Karpas-422 (cell line): ENCODE data around the gene COL2A1. TPM values are rescaled to one million over a fixed set of nuclear protein-coding genes. Genes with fewer than 3 reads are reported as not detected.

Source experiments
- DNase-seq: peaks from one replicate; pipeline ENCODE4 v3.0.0-alpha.2; 2015
- H2AFZ ChIP-seq: fragments of 200-600 bp; sonication (generic); 2 replicates; pipeline ENCODE4 v1.6.1; 2014; ENCODE audit warnings: antibody characterized with exemption, low read length, mixed read lengths
- H3K27ac ChIP-seq: fragments of 200-600 bp; sonication (generic); 2 replicates; pipeline ENCODE4 v1.5.1; 2014; ENCODE audit warnings: mild to moderate bottlenecking, low read length, moderate library complexity
- H3K27me3 ChIP-seq: fragments of 200-600 bp; sonication (generic); 2 replicates; pipeline ENCODE4 v1.6.1; 2014; ENCODE audit warnings: low read length, mixed read lengths
- H3K36me3 ChIP-seq: fragments of 200-600 bp; sonication (generic); 2 replicates; pipeline ENCODE4 v1.6.1; 2014; ENCODE audit warnings: low read length, mixed read lengths; ENCODE audit not compliant: insufficient read depth
- H3K4me1 ChIP-seq: fragments of 200-600 bp; sonication (generic); 2 replicates; pipeline ENCODE4 v1.6.1; 2014; ENCODE audit warnings: mild to moderate bottlenecking, low read length, mixed read lengths
- H3K4me2 ChIP-seq: fragments of 200-600 bp; sonication (generic); 2 replicates; pipeline ENCODE4 v1.6.1; 2014; ENCODE audit warnings: low read length, low read depth, mild to moderate bottlenecking; ENCODE audit not compliant: poor library complexity, severe bottlenecking
- H3K4me3 ChIP-seq: fragments of 200-600 bp; sonication (generic); 2 replicates; pipeline ENCODE4 v1.5.1; 2014; ENCODE audit warnings: mild to moderate bottlenecking, antibody characterized with exemption, low read length, mixed read lengths
- H3K79me2 ChIP-seq: fragments of 200-600 bp; sonication (generic); 2 replicates; pipeline ENCODE4 v1.6.1; 2014; ENCODE audit warnings: mild to moderate bottlenecking, low read length, mixed read lengths
- H3K9ac ChIP-seq: fragments of 200-600 bp; sonication (generic); 2 replicates; pipeline ENCODE4 v1.6.0; 2014; ENCODE audit warnings: low read length
- H3K9me2 ChIP-seq: fragments of 200-600 bp; sonication (generic), shearing (Covaris generic); replicated peaks from 2 replicates; pipeline ENCODE4 v1.6.0; 2014; ENCODE audit warnings: mild to moderate bottlenecking, low read length, moderate library complexity; ENCODE audit not compliant: insufficient read depth
- H3K9me3 ChIP-seq: fragments of 300-700, 200-600 bp; sonication (generic); 2 replicates; pipeline ENCODE4 v1.6.1; 2014; ENCODE audit warnings: low read length, mixed read lengths
- H4K20me1 ChIP-seq: fragments of 200-600 bp; sonication (generic); 2 replicates; pipeline ENCODE4 v1.6.1; 2014; ENCODE audit warnings: mild to moderate bottlenecking, antibody characterized with exemption, low read length, low read depth; ENCODE audit not compliant: insufficient read depth
- total RNA-seq: library from RNA; depleted of rRNA; stranded (reverse); fragments of >200 nt; shearing (Covaris generic); gene quantifications from 2 replicates; pipeline ENCODE4 v1.2.3, GENCODE V29; 2014; ENCODE audit warnings: low replicate concordance

Gene COL2A1
- total RNA-seq, 1 experiment from 2014 or later, result not detected

GRCh38 chr12:48027183-48028002 is 23.1 kb upstream of the COL2A1 start:
- Histone ChIP-seq H3K9me2 (no peaks in the 10 kb centered on the region), H3K9me3 (no peaks in the 10 kb centered on the region), H3K79me2 (no peaks in the 10 kb centered on the region), H3K4me3 (no peak overlapping the region), H3K36me3 (no peaks in the 10 kb centered on the region), H3K4me1 (no peaks in the 10 kb centered on the region), H3K27me3 (no peaks in the 10 kb centered on the region), H4K20me1 (no peaks in the 10 kb centered on the region), H2AFZ (no peak overlapping the region), H3K27ac (no peak overlapping the region), H3K4me2 (no peak overlapping the region), H3K9ac (no peak overlapping the region)
- no peak for DNase-seq

- Histone ChIP-seq H4K20me1 (no peaks in the 10 kb centered on the region), H3K9me3 (no peaks in the 10 kb centered on the region), H3K36me3 (no peaks in the 10 kb centered on the region), H3K79me2 (no peaks in the 10 kb centered on the region), H3K4me3 (no peak overlapping the region), H3K9ac (no peak overlapping the region), H2AFZ (no peak overlapping the region), H3K4me2 (no peak overlapping the region), H3K4me1 (no peaks in the 10 kb centered on the region), H3K9me2 (no peaks in the 10 kb centered on the region), H3K27ac (no peak overlapping the region), H3K27me3 (no peaks in the 10 kb centered on the region)
- no peak for DNase-seq
Measured at GRCh38 chr12:48026060-48026827, 22.0 kb upstream of the COL2A1 start.

- H3K27me3 ChIP-seq, result no peaks in the 10 kb centered on the region
- H3K4me2 ChIP-seq, result no peak overlapping the region
- no peak overlapping the region for H2AFZ ChIP-seq
- no peak overlapping the region for H3K9ac ChIP-seq
- no peaks in the 10 kb centered on the region for H3K79me2 ChIP-seq
- DNase-seq, result no peak
- H3K9me2 ChIP-seq, result no peaks in the 10 kb centered on the region
- H4K20me1 ChIP-seq, result no peaks in the 10 kb centered on the region
- no peaks in the 10 kb centered on the region for H3K36me3 ChIP-seq
- no peak overlapping the region for H3K4me3 ChIP-seq
- no peak overlapping the region for H3K27ac ChIP-seq
- H3K9me3 ChIP-seq, result no peaks in the 10 kb centered on the region
- H3K4me1 ChIP-seq, result no peaks in the 10 kb centered on the region
Measured at GRCh38 chr12:48025281-48025680, 21.0 kb upstream of the COL2A1 start.

GRCh38 chr12:48024735-48025134 is 20.5 kb upstream of the COL2A1 start:
- H3K79me2 ChIP-seq, result no peaks in the 10 kb centered on the region
- H3K9me2 ChIP-seq, result no peaks in the 10 kb centered on the region
- no peaks in the 10 kb centered on the region for H3K36me3 ChIP-seq

DNA sequence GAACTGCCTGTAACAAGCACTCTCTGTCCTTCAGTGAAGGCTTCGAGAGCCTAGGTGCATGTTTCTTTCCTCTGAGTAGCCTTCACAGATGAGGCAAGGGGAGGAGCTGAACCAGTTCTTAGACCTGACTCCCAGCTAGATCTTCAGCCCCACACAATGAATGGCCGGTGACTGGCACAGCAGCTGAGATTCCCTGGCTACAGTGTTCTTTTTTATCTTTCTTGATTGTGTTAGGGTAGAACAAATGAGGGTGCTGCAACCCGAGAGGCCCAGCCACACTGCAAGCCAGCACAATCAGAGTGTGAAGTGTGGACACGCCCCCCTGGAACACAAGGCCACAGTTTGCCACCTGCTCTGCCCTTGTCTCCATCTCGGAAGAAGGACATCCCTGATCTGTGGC is 19.1 kb upstream of the COL2A1 start:
- H3K36me3 ChIP-seq, result no peaks in the 10 kb centered on the region
- H2AFZ ChIP-seq, result no peak overlapping the region
- no peak overlapping the region for H3K27ac ChIP-seq
- no peaks in the 10 kb centered on the region for H3K9me3 ChIP-seq
- H3K9ac ChIP-seq, result no peak overlapping the region
- no peaks in the 10 kb centered on the region for H3K4me1 ChIP-seq
- no peaks in the 10 kb centered on the region for H3K27me3 ChIP-seq
- no peaks in the 10 kb centered on the region for H3K79me2 ChIP-seq
- no peak for DNase-seq
- H3K4me3 ChIP-seq, result no peak overlapping the region
- H3K4me2 ChIP-seq, result no peak overlapping the region
- H3K9me2 ChIP-seq, result no peaks in the 10 kb centered on the region
- no peaks in the 10 kb centered on the region for H4K20me1 ChIP-seq

More at GRCh38 chr12:48024735-48025134, 20.5 kb upstream of the COL2A1 start:
- Histone ChIP-seq H3K4me1 (no peaks in the 10 kb centered on the region), H3K9ac (no peak overlapping the region), H3K4me2 (no peak overlapping the region), H2AFZ (no peak overlapping the region), H3K9me3 (no peaks in the 10 kb centered on the region), H3K27ac (no peak overlapping the region), H3K27me3 (no peaks in the 10 kb centered on the region), H4K20me1 (no peaks in the 10 kb centered on the region), H3K4me3 (no peak overlapping the region)
- DNase-seq, result no peak

- no peak for DNase-seq
- H3K36me3 ChIP-seq, result no peaks in the 10 kb centered on the region
- H3K9ac ChIP-seq, result no peak overlapping the region
- no peak overlapping the region for H2AFZ ChIP-seq
- no peaks in the 10 kb centered on the region for H3K4me1 ChIP-seq
- H3K4me2 ChIP-seq, result no peak overlapping the region
- no peaks in the 10 kb centered on the region for H3K79me2 ChIP-seq
- H3K27ac ChIP-seq, result no peak overlapping the region
- no peaks in the 10 kb centered on the region for H4K20me1 ChIP-seq
- H3K9me3 ChIP-seq, result no peaks in the 10 kb centered on the region
- H3K4me3 ChIP-seq, result no peak overlapping the region
- no peaks in the 10 kb centered on the region for H3K27me3 ChIP-seq
- H3K9me2 ChIP-seq, result no peaks in the 10 kb centered on the region
Measured at GRCh38 chr12:48022676-48023385, 18.6 kb upstream of the COL2A1 start.

GRCh38 chr12:48022180-48022521 is 17.9 kb upstream of the COL2A1 start:
- no peaks in the 10 kb centered on the region for H3K4me1 ChIP-seq
- H3K36me3 ChIP-seq, result no peaks in the 10 kb centered on the region
- no peaks in the 10 kb centered on the region for H4K20me1 ChIP-seq
- H3K9ac ChIP-seq, result no peak overlapping the region
- no peaks in the 10 kb centered on the region for H3K9me2 ChIP-seq
- no peak overlapping the region for H2AFZ ChIP-seq
- H3K79me2 ChIP-seq, result no peaks in the 10 kb centered on the region
- H3K4me2 ChIP-seq, result no peak overlapping the region
- no peaks in the 10 kb centered on the region for H3K9me3 ChIP-seq
- DNase-seq, result no peak
- H3K27me3 ChIP-seq, result no peaks in the 10 kb centered on the region
- H3K27ac ChIP-seq, result no peak overlapping the region
- no peak overlapping the region for H3K4me3 ChIP-seq
